ENCODE results near the gene SUCNR1. TPM values are rescaled to one million over a fixed set of nuclear protein-coding genes. Genes with fewer than 3 reads are reported as not detected.
"Not testable (repeated sequence)": the region's sequence is repeated elsewhere in the genome, so short reads cannot be mapped to it uniquely, and the experiment has no call there.

SUCNR1 gene
- total RNA-seq, 1 donor from 2014 or later, result 0.07 TPM

- no peaks in the 10 kb centered on the region for H3K9me3 Mint-ChIP-seq (ENCODE audit: low read depth)
These were observed 50.5 kb downstream of the SUCNR1 start for GRCh38 chr3:151923901-151924300.

GRCh38 chr3:151924753-151925152 lies 51.3 kb downstream of the SUCNR1 start:
- Mint-ChIP-seq H3K4me3 (ENCODE audit: low read depth) (no peak overlapping the region), H3K9me3 (ENCODE audit: low read depth) (no peaks in the 10 kb centered on the region), H3K27me3 (no peaks in the 10 kb centered on the region), H3K4me1 (ENCODE audit: low read depth) (no peaks in the 10 kb centered on the region), H3K36me3 (ENCODE audit: insufficient read depth) (no peaks in the 10 kb centered on the region), H3K27ac (no peak overlapping the region)
- TF ChIP-seq, protein P1, sequence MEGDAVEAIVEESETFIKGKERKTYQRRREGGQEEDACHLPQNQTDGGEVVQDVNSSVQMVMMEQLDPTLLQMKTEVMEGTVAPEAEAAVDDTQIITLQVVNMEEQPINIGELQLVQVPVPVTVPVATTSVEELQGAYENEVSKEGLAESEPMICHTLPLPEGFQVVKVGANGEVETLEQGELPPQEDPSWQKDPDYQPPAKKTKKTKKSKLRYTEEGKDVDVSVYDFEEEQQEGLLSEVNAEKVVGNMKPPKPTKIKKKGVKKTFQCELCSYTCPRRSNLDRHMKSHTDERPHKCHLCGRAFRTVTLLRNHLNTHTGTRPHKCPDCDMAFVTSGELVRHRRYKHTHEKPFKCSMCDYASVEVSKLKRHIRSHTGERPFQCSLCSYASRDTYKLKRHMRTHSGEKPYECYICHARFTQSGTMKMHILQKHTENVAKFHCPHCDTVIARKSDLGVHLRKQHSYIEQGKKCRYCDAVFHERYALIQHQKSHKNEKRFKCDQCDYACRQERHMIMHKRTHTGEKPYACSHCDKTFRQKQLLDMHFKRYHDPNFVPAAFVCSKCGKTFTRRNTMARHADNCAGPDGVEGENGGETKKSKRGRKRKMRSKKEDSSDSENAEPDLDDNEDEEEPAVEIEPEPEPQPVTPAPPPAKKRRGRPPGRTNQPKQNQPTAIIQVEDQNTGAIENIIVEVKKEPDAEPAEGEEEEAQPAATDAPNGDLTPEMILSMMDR (IDR thresholded peaks at IDR 0.05; ENCODE audit: unreplicated experiment), result no peak
- no peak for DNase-seq (ENCODE audit: low spot score, unreplicated experiment)

More at GRCh38 chr3:151923901-151924300, 50.5 kb downstream of the SUCNR1 start:
- no peak for DNase-seq (ENCODE audit: low spot score, unreplicated experiment)
- Mint-ChIP-seq H3K27ac (no peak overlapping the region), H3K4me3 (ENCODE audit: low read depth) (no peak overlapping the region), H3K27me3 (no peaks in the 10 kb centered on the region), H3K4me1 (ENCODE audit: low read depth) (no peaks in the 10 kb centered on the region), H3K36me3 (ENCODE audit: insufficient read depth) (no peaks in the 10 kb centered on the region)
- TF ChIP-seq, protein P1 (IDR thresholded peaks at IDR 0.05; ENCODE audit: unreplicated experiment), result no peak

DNA sequence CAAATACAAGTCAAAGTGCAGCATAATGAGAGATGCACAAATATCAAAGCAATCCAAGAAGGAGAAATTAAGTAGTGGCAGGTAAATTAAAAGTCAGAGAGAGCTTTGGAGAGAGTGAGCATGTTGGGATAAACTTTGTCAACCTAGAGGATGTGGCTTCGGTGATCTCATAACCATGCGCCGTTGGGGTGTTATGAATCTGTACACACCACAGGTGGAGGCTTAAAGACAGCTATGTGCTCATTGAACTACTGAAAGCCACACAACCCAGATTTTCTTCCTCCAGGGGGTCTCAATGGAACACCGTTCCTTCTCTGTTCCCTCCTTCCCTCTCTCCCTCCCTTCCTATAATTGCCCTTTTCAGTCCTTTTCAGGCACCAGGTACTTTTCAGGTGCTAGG lies 52.0 kb downstream of the SUCNR1 start:
- H3K4me3 Mint-ChIP-seq (ENCODE audit: low read depth), result no peak overlapping the region

GRCh38 chr3:151925876-151926275 lies 52.4 kb downstream of the SUCNR1 start:
- Mint-ChIP-seq H3K27me3 (no peaks in the 10 kb centered on the region), H3K9me3 (ENCODE audit: low read depth) (no peaks in the 10 kb centered on the region), H3K36me3 (ENCODE audit: insufficient read depth) (no peaks in the 10 kb centered on the region), H3K4me3 (ENCODE audit: low read depth) (no peak overlapping the region), H3K4me1 (ENCODE audit: low read depth) (no peaks in the 10 kb centered on the region), H3K27ac (no peak overlapping the region)
- TF ChIP-seq, protein P1 (IDR thresholded peaks at IDR 0.05; ENCODE audit: unreplicated experiment), result no peak
- DNase-seq (ENCODE audit: low spot score, unreplicated experiment), result no peak

More for the DNA sequence above, 52.0 kb downstream of the SUCNR1 start:
- TF ChIP-seq, protein P1 (IDR thresholded peaks at IDR 0.05; ENCODE audit: unreplicated experiment), result no peak
- no peaks in the 10 kb centered on the region for H3K9me3 Mint-ChIP-seq (ENCODE audit: low read depth)
- no peaks in the 10 kb centered on the region for H3K4me1 Mint-ChIP-seq (ENCODE audit: low read depth)
- H3K27ac Mint-ChIP-seq, result no peak overlapping the region
- DNase-seq (ENCODE audit: low spot score, unreplicated experiment), result no peak
- no peaks in the 10 kb centered on the region for H3K27me3 Mint-ChIP-seq
- H3K36me3 Mint-ChIP-seq (ENCODE audit: insufficient read depth), result no peaks in the 10 kb centered on the region

- no peak for DNase-seq (ENCODE audit: low spot score, unreplicated experiment)
- Mint-ChIP-seq H3K27ac (no peak overlapping the region), H3K9me3 (ENCODE audit: low read depth) (no peaks in the 10 kb centered on the region), H3K27me3 (no peaks in the 10 kb centered on the region), H3K4me3 (ENCODE audit: low read depth) (no peak overlapping the region), H3K36me3 (ENCODE audit: insufficient read depth) (no peaks in the 10 kb centered on the region), H3K4me1 (ENCODE audit: low read depth) (no peaks in the 10 kb centered on the region)
- TF ChIP-seq, protein P1 (IDR thresholded peaks at IDR 0.05; ENCODE audit: unreplicated experiment), result no peak
These were observed 53.5 kb downstream of the SUCNR1 start for GRCh38 chr3:151926956-151927355.

DNA sequence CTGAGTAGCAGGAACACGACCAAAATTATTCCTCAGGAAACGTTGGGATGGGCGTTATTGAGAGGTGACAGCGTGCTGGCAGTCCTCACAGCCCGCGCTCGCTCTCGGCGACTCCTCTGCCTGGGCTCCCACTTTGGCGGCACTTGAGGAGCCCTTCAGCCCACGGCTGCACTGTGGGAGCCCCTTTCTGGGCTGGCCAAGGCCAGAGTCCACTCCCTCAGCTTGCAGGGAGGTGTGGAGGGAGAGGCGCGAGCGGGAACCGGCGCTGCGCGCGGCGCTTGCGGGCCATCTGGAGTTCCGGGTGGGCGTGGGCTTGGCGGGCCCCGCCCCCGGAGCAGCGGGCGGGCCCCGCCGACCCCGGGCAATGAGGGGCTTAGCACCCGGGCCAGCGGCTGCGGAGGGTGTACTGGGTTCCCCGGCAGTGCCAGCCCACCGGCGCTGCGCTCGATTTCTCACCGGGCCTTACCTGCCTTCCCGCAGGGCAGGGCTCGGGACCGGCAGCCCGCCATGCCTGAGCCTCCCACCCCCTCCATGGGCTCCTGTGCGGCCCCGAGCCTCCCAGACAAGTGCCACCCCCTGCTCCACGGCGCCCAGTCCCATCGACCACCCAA lies 54.6 kb downstream of the SUCNR1 start:
- H3K4me1 Mint-ChIP-seq (ENCODE audit: low read depth); H3K27ac Mint-ChIP-seq; H3K4me3 Mint-ChIP-seq (ENCODE audit: low read depth); H3K9me3 Mint-ChIP-seq (ENCODE audit: low read depth); H3K27me3 Mint-ChIP-seq; H3K36me3 Mint-ChIP-seq (ENCODE audit: insufficient read depth); DNase-seq (ENCODE audit: low spot score, unreplicated experiment): not testable (repeated sequence)
